ENCODE measurements around the gene GTF2H1.
A peak's percentile ranks its signal among the peaks of the same experiment; 100 is the strongest.
"Not testable (repeated sequence)": the region's sequence is repeated elsewhere in the genome, so short reads cannot be mapped to it uniquely, and the experiment has no call there.

The GTF2H1 gene

GRCh38 chr11:18317551-18317950, 4.8 kb upstream of the GTF2H1 start:
- DNase-seq (ENCODE audit: low spot score) (no peak), FAIRE-seq (no peak)

- FAIRE-seq (no peak), DNase-seq (ENCODE audit: low spot score) (no peak)
Measured at GRCh38 chr11:18319914-18320313, 2.5 kb upstream of the GTF2H1 start.

- FAIRE-seq: no peak
- DNase-seq (ENCODE audit: low spot score): no peak
Measured at GRCh38 chr11:18320617-18321016, 1.8 kb upstream of the GTF2H1 start.

- FAIRE-seq (no peak), DNase-seq (ENCODE audit: low spot score) (no peak)
Measured at GRCh38 chr11:18321578-18321968, 794 bp upstream of the GTF2H1 start.

GRCh38 chr11:18322818-18323570, 627 bp downstream of the GTF2H1 start:
- DNase-seq (ENCODE audit: low spot score) (no peak), FAIRE-seq (no peak)

- FAIRE-seq: not testable (repeated sequence)
Measured at GRCh38 chr11:18323881-18324280, 1.5 kb downstream of the GTF2H1 start.

GRCh38 chr11:18324381-18324780, 2.0 kb downstream of the GTF2H1 start:
- no peak for DNase-seq (ENCODE audit: low spot score)
- FAIRE-seq: no peak

More at GRCh38 chr11:18323881-18324280, 1.5 kb downstream of the GTF2H1 start:
- not testable (repeated sequence) for DNase-seq (ENCODE audit: low spot score)

GRCh38 chr11:18329196-18329870, 7.0 kb downstream of the GTF2H1 start:
- DNase-seq (ENCODE audit: low spot score): no peak
- FAIRE-seq: no peak

- FAIRE-seq (no peak), DNase-seq (ENCODE audit: low spot score) (no peak)
Measured at GRCh38 chr11:18330921-18331320, 8.6 kb downstream of the GTF2H1 start.

GRCh38 chr11:18332302-18332701, 9.9 kb downstream of the GTF2H1 start:
- no peak for FAIRE-seq

GRCh38 chr11:18332891-18333290, 10.5 kb downstream of the GTF2H1 start:
- FAIRE-seq: no peak
- no peak for DNase-seq (ENCODE audit: low spot score)

More at GRCh38 chr11:18332302-18332701, 9.9 kb downstream of the GTF2H1 start:
- no peak for DNase-seq (ENCODE audit: low spot score)

GRCh38 chr11:18347471-18348125, 25.2 kb downstream of the GTF2H1 start:
- no peak for DNase-seq (ENCODE audit: low spot score)

GRCh38 chr11:18352581-18352980, 30.2 kb downstream of the GTF2H1 start:
- FAIRE-seq (no peak), DNase-seq (ENCODE audit: low spot score) (peak; percentile 8)

More at GRCh38 chr11:18347471-18348125, 25.2 kb downstream of the GTF2H1 start:
- no peak for FAIRE-seq

GRCh38 chr11:18358646-18359045, 36.3 kb downstream of the GTF2H1 start:
- FAIRE-seq (no peak), DNase-seq (ENCODE audit: low spot score) (no peak)

- DNase-seq (ENCODE audit: low spot score) (no peak), FAIRE-seq (no peak)
Measured at GRCh38 chr11:18361154-18361553, 38.8 kb downstream of the GTF2H1 start.

GRCh38 chr11:18364495-18365073, 42.2 kb downstream of the GTF2H1 start:
- DNase-seq (ENCODE audit: low spot score) (no peak), FAIRE-seq (no peak)

GRCh38 chr11:18365741-18366140, 43.4 kb downstream of the GTF2H1 start:
- no peak for FAIRE-seq

GRCh38 chr11:18366286-18366685, 43.9 kb downstream of the GTF2H1 start:
- no peak for FAIRE-seq
- no peak for DNase-seq (ENCODE audit: low spot score)

More at GRCh38 chr11:18365741-18366140, 43.4 kb downstream of the GTF2H1 start:
- no peak for DNase-seq (ENCODE audit: low spot score)

GRCh38 chr11:18367431-18367830, 45.1 kb downstream of the GTF2H1 start:
- DNase-seq (ENCODE audit: low spot score) (no peak), FAIRE-seq (no peak)

GRCh38 chr11:18368221-18368620, 45.9 kb downstream of the GTF2H1 start:
- FAIRE-seq: no peak

GRCh38 chr11:18369398-18369797, 47.0 kb downstream of the GTF2H1 start:
- DNase-seq (ENCODE audit: low spot score): no peak
- no peak for FAIRE-seq

More at GRCh38 chr11:18368221-18368620, 45.9 kb downstream of the GTF2H1 start:
- DNase-seq (ENCODE audit: low spot score): no peak

GRCh38 chr11:18371279-18371678, 48.9 kb downstream of the GTF2H1 start:
- FAIRE-seq: no peak
- no peak for DNase-seq (ENCODE audit: low spot score)
